DLD1 (cell line): ENCODE measurements around the gene DSE.

Experiments used
- in situ Hi-C: cut with HindIII; loops from 2 replicates; pipeline ENCODE4 v1.10.0; 2017; ENCODE audit warnings: low sequenced_read_pairs

The DSE gene

GRCh38 chr6:116471531-116471930, 100.8 kb downstream of the DSE start:
- in situ Hi-C loops, result no loop called here

DNA sequence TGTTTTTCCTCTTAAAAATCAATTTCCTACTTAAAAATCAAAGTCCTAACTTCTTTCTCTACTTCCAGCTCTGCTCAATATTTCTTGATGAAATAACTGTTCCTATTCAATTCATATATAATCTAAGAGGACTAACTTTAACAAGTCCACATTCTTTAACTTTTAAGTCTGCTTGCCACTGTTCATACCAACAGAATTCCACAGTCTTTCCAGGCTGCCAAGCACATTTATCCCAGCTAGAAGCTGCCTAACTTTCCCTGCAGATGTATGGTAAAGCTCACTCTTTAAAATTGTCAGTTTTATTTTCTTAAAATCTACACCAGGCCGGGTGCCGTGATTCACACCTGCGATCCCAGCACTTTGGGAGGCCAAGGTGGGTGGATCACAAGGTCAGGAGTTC, 102.0 kb downstream of the DSE start:
- in situ Hi-C loops, result no loop called here

GRCh38 chr6:116475141-116475540, 104.4 kb downstream of the DSE start:
- in situ Hi-C loops, result no loop called here

- in situ Hi-C loops, result no loop called here
These were observed 105.4 kb downstream of the DSE start for GRCh38 chr6:116476002-116476678.

GRCh38 chr6:116482780-116483179, 112.0 kb downstream of the DSE start:
- in situ Hi-C loops, result no loop called here

- in situ Hi-C loops, result no loop called here
These were observed 112.9 kb downstream of the DSE start for GRCh38 chr6:116483616-116484015.

GRCh38 chr6:116485559-116486184, 114.9 kb downstream of the DSE start:
- in situ Hi-C loops, result no loop called here

GRCh38 chr6:116491610-116492330, 121.0 kb downstream of the DSE start:
- in situ Hi-C loops, result no loop called here

GRCh38 chr6:116492331-116493067, 121.8 kb downstream of the DSE start:
- in situ Hi-C loops, result no loop called here
